Activated CD4-positive, alpha-beta T cell treated with anti-CD3 and anti-CD28 coated beads, Interleukin-2, amount 50 U/mL, for 24 hours (primary cell): ENCODE data around the gene SLC2A4RG.

Source experiments
- DNase-seq, 2 donors: peaks; one replicate each; pipeline ENCODE4 v3.0.0-alpha.2; 2020; ENCODE audit warnings: low read depth in 1 of 2, low spot score in 1 of 2

The SLC2A4RG gene

GRCh38 chr20:63740627-63741353 lies 1.2 kb downstream of the SLC2A4RG start:
- no peak for DNase-seq

GRCh38 chr20:63741354-63741675 lies 1.7 kb downstream of the SLC2A4RG start:
- DNase-seq: no peak

GRCh38 chr20:63741676-63742380 lies 2.3 kb downstream of the SLC2A4RG start:
- no peak for DNase-seq

- no peak for DNase-seq
Measured at GRCh38 chr20:63742381-63743024, 2.9 kb downstream of the SLC2A4RG start.

- no peak for DNase-seq
Measured at GRCh38 chr20:63743210-63743970, 3.8 kb downstream of the SLC2A4RG start.

GRCh38 chr20:63744158-63744557 lies 4.6 kb downstream of the SLC2A4RG start:
- no peak for DNase-seq

- no peak for DNase-seq
Measured at GRCh38 chr20:63744574-63745423, 5.2 kb downstream of the SLC2A4RG start.

- no peak for DNase-seq
Measured at GRCh38 chr20:63745424-63745805, 5.8 kb downstream of the SLC2A4RG start.

GRCh38 chr20:63745961-63746731 lies 6.6 kb downstream of the SLC2A4RG start:
- no peak for DNase-seq

GRCh38 chr20:63746751-63747315 lies 7.3 kb downstream of the SLC2A4RG start:
- DNase-seq: no peak

- no peak for DNase-seq
Measured at GRCh38 chr20:63747622-63748069, 8.1 kb downstream of the SLC2A4RG start.

- DNase-seq: no peak
Measured at GRCh38 chr20:63748070-63748933, 8.7 kb downstream of the SLC2A4RG start.

GRCh38 chr20:63748934-63749270 lies 9.3 kb downstream of the SLC2A4RG start:
- no peak for DNase-seq

GRCh38 chr20:63749597-63750508 lies 10.3 kb downstream of the SLC2A4RG start:
- DNase-seq: no peak

- DNase-seq: peak in 1 of 2 donors; percentile 26
Measured at GRCh38 chr20:63750807-63751470, 11.4 kb downstream of the SLC2A4RG start.

GRCh38 chr20:63751471-63752271 lies 12.1 kb downstream of the SLC2A4RG start:
- DNase-seq: no peak
